GM23338 (cell line): ENCODE measurements around the gene SHB. TPM values are rescaled to one million over a fixed set of nuclear protein-coding genes. Genes with fewer than 3 reads are reported as not detected.

Experiments
- ATAC-seq: fragments of 200-7000 bp; cut with Tn5 transposase; 3 replicates; pipeline ENCODE4 v1.9.1; 2020
- DNase-seq: peaks from one replicate; pipeline ENCODE4 v3.0.0-alpha.2; 2015; ENCODE audit warnings: low spot score
- H2AFZ ChIP-seq: fragments of 200-600 bp; sonication (generic); 2 replicates; pipeline ENCODE4 v1.8.0; 2016; ENCODE audit warnings: antibody characterized with exemption, mild to moderate bottlenecking, moderate library complexity
- H3F3A ChIP-seq: fragments of 200-600 bp; sonication (generic); replicated peaks from 2 replicates; pipeline ENCODE4 v1.8.0; 2017; ENCODE audit warnings: antibody characterized with exemption, mixed run types, low read depth
- H3K27ac ChIP-seq: fragments of 200-600 bp; sonication (generic); 2 replicates; pipeline ENCODE4 v1.6.1; 2016; ENCODE audit warnings: low read depth
- H3K27me3 ChIP-seq: fragments of 200-600 bp; sonication (generic); 2 replicates; pipeline ENCODE4 v1.8.0; 2016; ENCODE audit warnings: mild to moderate bottlenecking, mixed run types, moderate library complexity; ENCODE audit not compliant: insufficient read depth
- H3K36me3 ChIP-seq: fragments of 200-600 bp; sonication (generic); 2 replicates; pipeline ENCODE4 v1.8.0; 2016; ENCODE audit warnings: mild to moderate bottlenecking; ENCODE audit not compliant: insufficient read depth
- H3K4me1 ChIP-seq: fragments of 200-600 bp; sonication (generic); 2 replicates; pipeline ENCODE4 v1.8.0; 2016; ENCODE audit warnings: mild to moderate bottlenecking, moderate library complexity; ENCODE audit not compliant: insufficient read depth
- H3K4me2 ChIP-seq: fragments of 200-600 bp; sonication (generic); 2 replicates; pipeline ENCODE4 v1.7.1; 2017; ENCODE audit warnings: mixed run types
- H3K4me3 ChIP-seq: fragments of 200-600 bp; sonication (generic); 2 replicates; pipeline ENCODE4 v1.6.1; 2016; ENCODE audit warnings: mixed run types
- H3K79me2 ChIP-seq: fragments of 200-600 bp; sonication (generic); replicated peaks from 2 replicates; pipeline ENCODE4 v1.8.0; 2017; ENCODE audit warnings: mild to moderate bottlenecking; ENCODE audit not compliant: insufficient read depth
- H3K9me2 ChIP-seq: fragments of 200-600 bp; sonication (generic); 2 replicates; pipeline ENCODE4 v1.8.0; 2017; ENCODE audit not compliant: insufficient read depth
- H4K20me1 ChIP-seq: fragments of 200-600 bp; sonication (generic); replicated peaks from 2 replicates; pipeline ENCODE4 v1.8.0; 2017; ENCODE audit warnings: mild to moderate bottlenecking; ENCODE audit not compliant: insufficient read depth
- H3K27ac Mint-ChIP-seq: 2 replicates; pipeline ENCODE4 v1.8.0; 2020; ENCODE audit warnings: inconsistent platforms, mild to moderate bottlenecking, moderate library complexity, mixed read lengths
- H3K27me3 Mint-ChIP-seq: 3 replicates; pipeline ENCODE4 v1.8.0; 2022; ENCODE audit warnings: low read depth, mild to moderate bottlenecking, moderate library complexity, mixed read lengths, inconsistent platforms; ENCODE audit not compliant: insufficient read depth, poor library complexity
- H3K36me3 Mint-ChIP-seq: 3 replicates; pipeline ENCODE4 v1.8.0; 2021; ENCODE audit warnings: low read depth, mild to moderate bottlenecking, inconsistent platforms, moderate library complexity, mixed read lengths
- H3K4me1 Mint-ChIP-seq: 3 replicates; pipeline ENCODE4 v1.8.0; 2020; ENCODE audit warnings: mild to moderate bottlenecking, inconsistent platforms, mixed read lengths
- H3K4me3 Mint-ChIP-seq: 3 replicates; pipeline ENCODE4 v1.8.0; 2021; ENCODE audit warnings: moderate library complexity, mild to moderate bottlenecking, inconsistent platforms, mixed read lengths
- H3K9me3 Mint-ChIP-seq: 3 replicates; pipeline ENCODE4 v1.8.0; 2020; ENCODE audit warnings: moderate library complexity, mild to moderate bottlenecking, inconsistent platforms, mixed read lengths
- CREB1 ChIP-seq: fragments of 250-450 bp; sonication (Bioruptor Pico); IDR thresholded peaks from 2 replicates; pipeline ENCODE4 v1.5.0; 2020; ENCODE audit warnings: low read depth, mild to moderate bottlenecking, moderate library complexity
- EZH2phosphoT487 ChIP-seq: fragments of 200-600 bp; sonication (generic); IDR thresholded peaks from one replicate; pipeline ENCODE4 v1.8.1; 2018; ENCODE audit warnings: antibody characterized with exemption; ENCODE audit not compliant: unreplicated experiment
- JUNB ChIP-seq: IDR thresholded peaks from one replicate; pipeline ENCODE4 v1.6.1; 2016; ENCODE audit warnings: antibody characterized with exemption; ENCODE audit not compliant: unreplicated experiment
- NANOG ChIP-seq: IDR thresholded peaks from 2 replicates; pipeline ENCODE4 v1.6.1; 2016; ENCODE audit warnings: antibody characterized with exemption, borderline replicate concordance
- STAT1 ChIP-seq: IDR thresholded peaks from one replicate; pipeline ENCODE4 v1.6.1; 2016; ENCODE audit warnings: antibody characterized with exemption; ENCODE audit not compliant: unreplicated experiment
- ZNF114 ChIP-seq: fragments of 250-450 bp; sonication (Bioruptor Pico); IDR thresholded peaks from 2 replicates; pipeline ENCODE4 v1.5.0; 2020; ENCODE audit warnings: mild to moderate bottlenecking, moderate library complexity
- ZNF462 ChIP-seq: fragments of 250-450 bp; sonication (Bioruptor Pico); IDR thresholded peaks from 2 replicates; pipeline ENCODE4 v1.5.0; 2020; ENCODE audit warnings: mild to moderate bottlenecking, moderate library complexity
- polyA plus RNA-seq: library from polyadenylated mRNA; unstranded; fragments of >200 nt; fragmentation: Nextera tagmentation; extraction: Ambion mirVana; gene quantifications from 2 replicates; pipeline ENCODE4 v1.2.1, GENCODE V29; 2016
- total RNA-seq: library from RNA; depleted of rRNA; stranded (reverse); fragments of >200 nt; shearing (Covaris generic); gene quantifications from 2 replicates; pipeline ENCODE4 v1.2.3, GENCODE V29; 2014
- TF ChIP-seq, protein P1 (sequence below): IDR thresholded peaks from 2 replicates; pipeline ENCODE4 v1.6.1; 2016; ENCODE audit warnings: antibody characterized with exemption

Gene SHB
- total and polyA plus RNA-seq, 2 experiments from 2014 or later, result 1.5 to 14.0 TPM

DNA sequence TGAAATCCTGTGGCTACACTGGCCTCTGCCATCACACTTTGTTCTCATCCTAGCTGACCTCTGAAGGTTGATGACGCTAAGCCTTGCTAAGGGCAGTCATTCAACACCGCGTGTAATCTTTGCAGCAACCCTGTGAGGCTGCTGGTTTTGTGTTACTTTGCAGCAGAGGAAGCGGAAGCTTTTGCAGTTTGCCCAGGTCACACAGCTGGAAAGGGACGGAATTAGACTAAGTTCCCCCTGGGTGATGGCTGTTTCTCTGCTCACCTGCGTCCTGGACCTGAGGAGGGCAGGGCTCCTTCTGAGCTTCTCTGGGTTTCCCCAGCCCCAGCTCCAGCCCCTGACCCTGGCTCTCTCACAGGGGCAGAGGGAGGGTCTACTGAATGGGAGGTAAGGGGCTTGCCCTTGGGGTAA is 157.8 kb downstream of the SHB start:
- Mint-ChIP-seq H3K4me1 (peaks cover 5% of the 10 kb centered on the region; the same call in 1 of the 3 replicates), H3K27me3 (peaks cover 11% of the 10 kb centered on the region), H3K9me3 (no peaks in the 10 kb centered on the region), H3K27ac (no peak overlapping the region), H3K36me3 (no peaks in the 10 kb centered on the region), H3K4me3 (no peak overlapping the region)
- DNase-seq, result no peak
- no peaks in the 10 kb centered on the region for H3K4me1 ChIP-seq
- no peak overlapping the region for H3K27ac ChIP-seq
- H4K20me1 ChIP-seq, result no peaks in the 10 kb centered on the region
- no peaks in the 10 kb centered on the region for H3K79me2 ChIP-seq
- H3K4me2 ChIP-seq, result no peak overlapping the region
- ATAC-seq, result no peak
- no peak overlapping the region for H2AFZ ChIP-seq
- no peak overlapping the region for H3K4me3 ChIP-seq
- no peaks in the 10 kb centered on the region for H3K27me3 ChIP-seq
- no peaks in the 10 kb centered on the region for H3K9me2 ChIP-seq
- H3K36me3 ChIP-seq, result no peaks in the 10 kb centered on the region
- no peaks in the 10 kb centered on the region for H3F3A ChIP-seq
- TF ChIP-seq EZH2phosphoT487 (no peak), NANOG (no peak), STAT1 (no peak), ZNF114 (CRISPR knock-in tag) (no peak), ZNF462 (CRISPR knock-in tag) (no peak), JUNB (no peak), CREB1 (CRISPR knock-in tag) (no peak)
- TF ChIP-seq, protein P1, sequence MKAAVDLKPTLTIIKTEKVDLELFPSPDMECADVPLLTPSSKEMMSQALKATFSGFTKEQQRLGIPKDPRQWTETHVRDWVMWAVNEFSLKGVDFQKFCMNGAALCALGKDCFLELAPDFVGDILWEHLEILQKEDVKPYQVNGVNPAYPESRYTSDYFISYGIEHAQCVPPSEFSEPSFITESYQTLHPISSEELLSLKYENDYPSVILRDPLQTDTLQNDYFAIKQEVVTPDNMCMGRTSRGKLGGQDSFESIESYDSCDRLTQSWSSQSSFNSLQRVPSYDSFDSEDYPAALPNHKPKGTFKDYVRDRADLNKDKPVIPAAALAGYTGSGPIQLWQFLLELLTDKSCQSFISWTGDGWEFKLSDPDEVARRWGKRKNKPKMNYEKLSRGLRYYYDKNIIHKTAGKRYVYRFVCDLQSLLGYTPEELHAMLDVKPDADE, result no peak
